ENCODE data around the gene HRH1.

HRH1 gene

DNA sequence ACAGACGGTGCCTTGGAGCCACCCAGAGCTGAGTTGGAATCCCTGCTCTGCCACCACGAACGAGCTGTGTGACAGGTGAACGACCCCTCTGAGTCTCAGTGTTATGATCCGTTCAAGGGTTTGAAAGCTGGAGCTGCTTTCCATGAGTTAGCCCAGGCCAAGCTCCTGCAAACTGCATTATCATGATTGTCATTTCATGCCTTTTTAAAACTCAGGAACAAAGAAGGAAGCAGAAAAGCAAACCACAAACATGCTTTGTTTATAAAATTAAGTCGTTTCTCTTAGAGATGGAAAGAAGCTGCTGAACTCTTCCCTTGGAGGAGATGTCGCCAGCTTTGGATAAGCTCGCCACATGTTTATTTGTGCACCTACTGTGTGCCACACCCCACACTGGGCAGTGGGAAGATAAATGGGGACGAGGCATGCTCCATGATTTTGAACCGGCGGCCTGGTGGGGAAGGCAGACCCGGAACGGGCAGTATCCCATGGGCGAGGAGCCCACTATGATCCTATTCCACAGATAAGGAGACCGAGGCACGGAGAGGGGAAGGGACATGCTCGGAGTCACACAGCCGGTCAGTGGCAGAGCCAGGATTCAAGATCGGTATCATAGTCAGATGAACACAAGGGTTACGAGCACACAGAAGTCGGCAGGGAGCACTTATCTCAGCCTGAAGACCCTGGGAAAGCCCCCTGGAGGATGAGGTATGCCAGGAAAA lies 15.9 kb downstream of the HRH1 start:
- no peak overlapping the region for H3K9ac ChIP-seq (ENCODE audit: low read length)
- H3K9me2 ChIP-seq (replicated peaks; ENCODE audit: insufficient read depth, low read length): no peaks in the 10 kb centered on the region
- no peaks in the 10 kb centered on the region for H3K36me3 ChIP-seq (ENCODE audit: low read length)
- no peak for TF ChIP-seq EZH2phosphoT487 (conservative IDR thresholded peaks at IDR 0.05; ENCODE audit: low read length)
- TF ChIP-seq, protein P1, sequence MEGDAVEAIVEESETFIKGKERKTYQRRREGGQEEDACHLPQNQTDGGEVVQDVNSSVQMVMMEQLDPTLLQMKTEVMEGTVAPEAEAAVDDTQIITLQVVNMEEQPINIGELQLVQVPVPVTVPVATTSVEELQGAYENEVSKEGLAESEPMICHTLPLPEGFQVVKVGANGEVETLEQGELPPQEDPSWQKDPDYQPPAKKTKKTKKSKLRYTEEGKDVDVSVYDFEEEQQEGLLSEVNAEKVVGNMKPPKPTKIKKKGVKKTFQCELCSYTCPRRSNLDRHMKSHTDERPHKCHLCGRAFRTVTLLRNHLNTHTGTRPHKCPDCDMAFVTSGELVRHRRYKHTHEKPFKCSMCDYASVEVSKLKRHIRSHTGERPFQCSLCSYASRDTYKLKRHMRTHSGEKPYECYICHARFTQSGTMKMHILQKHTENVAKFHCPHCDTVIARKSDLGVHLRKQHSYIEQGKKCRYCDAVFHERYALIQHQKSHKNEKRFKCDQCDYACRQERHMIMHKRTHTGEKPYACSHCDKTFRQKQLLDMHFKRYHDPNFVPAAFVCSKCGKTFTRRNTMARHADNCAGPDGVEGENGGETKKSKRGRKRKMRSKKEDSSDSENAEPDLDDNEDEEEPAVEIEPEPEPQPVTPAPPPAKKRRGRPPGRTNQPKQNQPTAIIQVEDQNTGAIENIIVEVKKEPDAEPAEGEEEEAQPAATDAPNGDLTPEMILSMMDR (IDR thresholded peaks at IDR 0.05; ENCODE audit: insufficient read depth, low read length, poor library complexity, severe bottlenecking): no peak
- H3K27me3 ChIP-seq (ENCODE audit: low read length): no peaks in the 10 kb centered on the region
- H3K27ac ChIP-seq (ENCODE audit: low read depth, low read length): no peak overlapping the region
- H2AFZ ChIP-seq (ENCODE audit: low read depth, low read length, severe bottlenecking): no peak overlapping the region
- H3K4me2 ChIP-seq (ENCODE audit: low read depth, low read length, poor library complexity, severe bottlenecking): no peak overlapping the region
- H3F3A ChIP-seq (ENCODE audit: insufficient read depth): no peaks in the 10 kb centered on the region
- H4K20me1 ChIP-seq (ENCODE audit: low read depth, low read length): no peaks in the 10 kb centered on the region
- H3K79me2 ChIP-seq (ENCODE audit: insufficient read depth, low read length): no peaks in the 10 kb centered on the region
- no peak overlapping the region for H3K4me3 ChIP-seq (ENCODE audit: insufficient read depth, low read length, poor library complexity, severe bottlenecking)
- no peaks in the 10 kb centered on the region for H3K9me3 ChIP-seq (ENCODE audit: insufficient read depth, low read length)

DNA sequence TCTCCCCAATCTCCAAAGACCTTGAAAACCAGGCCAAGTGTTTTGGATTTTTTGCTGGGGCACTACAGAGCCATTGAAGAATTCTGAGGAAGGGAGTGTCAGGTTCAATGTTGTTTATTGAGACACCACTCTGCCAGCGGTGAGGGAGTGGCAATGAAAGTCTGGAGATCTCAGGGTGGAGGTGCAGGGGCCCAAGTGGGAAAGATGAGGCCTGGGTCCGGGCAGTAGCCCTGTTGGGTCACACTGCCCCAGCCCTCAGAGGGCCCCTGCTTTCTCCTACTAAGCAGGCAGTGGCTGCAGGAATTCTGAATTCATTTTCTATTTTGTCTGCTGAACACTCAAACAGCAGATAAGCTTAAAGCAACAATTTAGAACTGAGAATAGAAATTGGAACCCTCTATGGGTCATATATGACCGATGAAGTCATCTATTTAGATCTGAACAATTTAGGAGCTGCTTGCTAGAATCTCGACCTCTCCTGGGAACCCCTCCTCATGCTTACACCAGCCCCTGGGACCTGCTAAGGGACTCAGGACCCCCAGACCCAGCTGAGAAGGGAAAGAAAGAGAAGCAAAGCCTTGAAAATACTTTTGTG lies 17.9 kb downstream of the HRH1 start:
- Histone ChIP-seq H4K20me1 (ENCODE audit: low read depth, low read length) (no peaks in the 10 kb centered on the region), H2AFZ (ENCODE audit: low read depth, low read length, severe bottlenecking) (no peak overlapping the region), H3F3A (ENCODE audit: insufficient read depth) (no peaks in the 10 kb centered on the region), H3K27ac (ENCODE audit: low read depth, low read length) (no peak overlapping the region), H3K9me2 (replicated peaks; ENCODE audit: insufficient read depth, low read length) (no peaks in the 10 kb centered on the region), H3K9ac (ENCODE audit: low read length) (no peak overlapping the region), H3K9me3 (ENCODE audit: insufficient read depth, low read length) (no peaks in the 10 kb centered on the region), H3K36me3 (ENCODE audit: low read length) (no peaks in the 10 kb centered on the region), H3K4me3 (ENCODE audit: insufficient read depth, low read length, poor library complexity, severe bottlenecking) (no peak overlapping the region), H3K4me2 (ENCODE audit: low read depth, low read length, poor library complexity, severe bottlenecking) (no peak overlapping the region), H3K27me3 (ENCODE audit: low read length) (no peaks in the 10 kb centered on the region), H3K79me2 (ENCODE audit: insufficient read depth, low read length) (no peaks in the 10 kb centered on the region)
- TF ChIP-seq EZH2phosphoT487 (conservative IDR thresholded peaks at IDR 0.05; ENCODE audit: low read length): no peak
- TF ChIP-seq, protein P1 (IDR thresholded peaks at IDR 0.05; ENCODE audit: insufficient read depth, low read length, poor library complexity, severe bottlenecking): no peak

- Histone ChIP-seq H3K4me3 (ENCODE audit: insufficient read depth, low read length, poor library complexity, severe bottlenecking) (no peak overlapping the region), H3K27me3 (ENCODE audit: low read length) (no peaks in the 10 kb centered on the region), H3K9me2 (replicated peaks; ENCODE audit: insufficient read depth, low read length) (no peaks in the 10 kb centered on the region), H2AFZ (ENCODE audit: low read depth, low read length, severe bottlenecking) (no peak overlapping the region), H3K36me3 (ENCODE audit: low read length) (no peaks in the 10 kb centered on the region), H3K4me2 (ENCODE audit: low read depth, low read length, poor library complexity, severe bottlenecking) (no peak overlapping the region), H3K9me3 (ENCODE audit: insufficient read depth, low read length) (no peaks in the 10 kb centered on the region), H3K9ac (ENCODE audit: low read length) (no peak overlapping the region), H3K79me2 (ENCODE audit: insufficient read depth, low read length) (no peaks in the 10 kb centered on the region), H3F3A (ENCODE audit: insufficient read depth) (no peaks in the 10 kb centered on the region), H4K20me1 (ENCODE audit: low read depth, low read length) (no peaks in the 10 kb centered on the region), H3K27ac (ENCODE audit: low read depth, low read length) (no peak overlapping the region)
- TF ChIP-seq, protein P1 (IDR thresholded peaks at IDR 0.05; ENCODE audit: insufficient read depth, low read length, poor library complexity, severe bottlenecking): no peak
- no peak for TF ChIP-seq EZH2phosphoT487 (conservative IDR thresholded peaks at IDR 0.05; ENCODE audit: low read length)
Measured at GRCh38 chr3:11173828-11174465, 19.7 kb downstream of the HRH1 start.
